B cell (primary cell): ENCODE data around the gene PHLDB1. TPM values are rescaled to one million over a fixed set of nuclear protein-coding genes. Genes with fewer than 3 reads are reported as not detected.

Experiments
- ATAC-seq: fragments of 200-7000 bp; cut with Tn5 transposase; one replicate; pipeline ENCODE4 v1.10.0; 2021; ENCODE audit warnings: low read depth, mild to moderate bottlenecking, moderate number of reproducible peaks, moderate library complexity
- CTCF ChIA-PET: fragments of 350-600 bp; sonication (Branson Sonifier 250); formaldehyde crosslinking; loops from one replicate; lab custom pipeline; 2021; ENCODE audit warnings: antibody characterized with exemption, inconsistent platforms; lab: Charles Lee
- POLR2A ChIA-PET: fragments of 350-600 bp; sonication (Branson Sonifier 250); formaldehyde crosslinking; loops from one replicate; lab custom pipeline; 2021; ENCODE audit warnings: antibody characterized with exemption; lab: Charles Lee
- DNase-seq: peaks from one replicate; pipeline ENCODE4 v3.0.0; 2013
- H2AFZ ChIP-seq: 2 replicates; pipeline ENCODE4 v1.6.1; 2012; ENCODE audit warnings: mild to moderate bottlenecking, low read depth, low read length; ENCODE audit not compliant: insufficient read depth, poor library complexity, severe bottlenecking
- H3K27ac ChIP-seq, 2 donors: 1 replicate in 1 of 2; 2 replicates in 1 of 2; pipeline ENCODE4 v1.5.1; 2012 to 2013; ENCODE audit warnings: low read length in 2 of 2, mild to moderate bottlenecking in 2 of 2, moderate library complexity in 1 of 2
- H3K27me3 ChIP-seq, 4 experiments: fragments of 200-600 bp in 1 of 4; sonication (generic) in 1 of 4; replicated peaks in 1 of 4; 1 replicate in 2 of 4; 2 replicates in 2 of 4; pipeline versions ENCODE4 v1.6.1 to v1.7.0; 2013 to 2016; ENCODE audit warnings: low read length in 3 of 4, mild to moderate bottlenecking in 2 of 4, mixed read lengths in 1 of 4, moderate library complexity in 1 of 4; ENCODE audit not compliant: insufficient read depth in 4 of 4, control insufficient read depth in 3 of 4; ENCODE audit errors: control extremely low read depth in 1 of 4
- H3K36me3 ChIP-seq, 2 experiments: replicated peaks in 1 of 2; 1 replicate in 1 of 2; 2 replicates in 1 of 2; pipeline versions ENCODE4 v1.6.1 to v1.7.1; 2013; ENCODE audit warnings: low read length in 1 of 2; ENCODE audit not compliant: insufficient read depth in 2 of 2, control insufficient read depth in 1 of 2; ENCODE audit errors: control extremely low read depth in 1 of 2, extremely low read depth in 1 of 2
- H3K4me1 ChIP-seq, 2 donors: fragments of 200-600 bp in 1 of 2; sonication (generic) in 1 of 2; 1 replicate in 1 of 2; 2 replicates in 1 of 2; pipeline versions ENCODE4 v1.5.1 to v1.6.1; 2013 to 2017; ENCODE audit warnings: low read length in 2 of 2; ENCODE audit not compliant: control insufficient read depth in 2 of 2, insufficient read depth in 2 of 2
- H3K4me2 ChIP-seq: replicated peaks from 2 replicates; pipeline ENCODE3; 2012; ENCODE audit warnings: mild to moderate bottlenecking, low read depth, low read length; ENCODE audit not compliant: poor library complexity, severe bottlenecking
- H3K4me3 ChIP-seq, 5 experiments: fragments of 200-600 bp in 1 of 5; sonication (generic) in 1 of 5; 1 replicate in 3 of 5; 2 replicates in 2 of 5; pipeline versions ENCODE4 v1.5.1 to v1.7.0; 2011 to 2016; ENCODE audit warnings: low read length in 4 of 5, mild to moderate bottlenecking in 4 of 5, low read depth in 2 of 5, control low read depth in 1 of 5, moderate library complexity in 1 of 5; ENCODE audit not compliant: insufficient read depth in 1 of 5; ENCODE audit errors: control extremely low read depth in 1 of 5, extremely low read depth in 1 of 5
- H3K79me2 ChIP-seq: fragments of 200-600 bp; sonication (generic); one replicate; pipeline ENCODE4 v1.6.0; 2016; ENCODE audit warnings: low read length; ENCODE audit not compliant: control insufficient read depth, insufficient read depth
- H3K9ac ChIP-seq: fragments of 200-600 bp; sonication (generic); 2 replicates; pipeline ENCODE4 v1.6.1; 2017; ENCODE audit warnings: mild to moderate bottlenecking, low read length, moderate library complexity
- H3K9me3 ChIP-seq, 3 donors: one replicate each; pipeline versions ENCODE4 v1.6.1 to v1.7.1; 2013; ENCODE audit warnings: low read length in 2 of 3; ENCODE audit not compliant: control insufficient read depth in 2 of 3, insufficient read depth in 1 of 3; ENCODE audit errors: control extremely low read depth in 1 of 3
- H4K20me1 ChIP-seq: 2 replicates; pipeline ENCODE4 v1.6.0; 2012; ENCODE audit warnings: mild to moderate bottlenecking, low read length; ENCODE audit not compliant: insufficient read depth, control insufficient read depth, poor library complexity, severe bottlenecking
- H3K27ac Mint-ChIP-seq: one replicate; pipeline ENCODE4 v1.8.0; 2021; ENCODE audit warnings: mixed read lengths
- H3K27me3 Mint-ChIP-seq: one replicate; pipeline ENCODE4 v1.8.0; 2021; ENCODE audit warnings: mixed read lengths
- H3K4me1 Mint-ChIP-seq: one replicate; pipeline ENCODE4 v1.8.0; 2021; ENCODE audit warnings: mixed read lengths
- H3K4me3 Mint-ChIP-seq: one replicate; pipeline ENCODE4 v1.8.0; 2021; ENCODE audit warnings: mixed read lengths
- H3K9me3 Mint-ChIP-seq: one replicate; pipeline ENCODE4 v1.8.0; 2022; ENCODE audit warnings: mixed read lengths; ENCODE audit not compliant: insufficient read depth
- EZH2 ChIP-seq: IDR thresholded peaks from 2 replicates; pipeline ENCODE4 v1.6.1; 2012; ENCODE audit warnings: borderline replicate concordance, low read depth, mild to moderate bottlenecking, moderate library complexity, low read length; ENCODE audit not compliant: insufficient read depth, poor library complexity, severe bottlenecking
- WGBS: methylation state at CpG from one replicate; pipeline ENCODE4 v1.1.5; 2013; ENCODE audit warnings: missing lambda C conversion rate; ENCODE audit not compliant: insufficient coverage; 5-methylcytosine and 5-hydroxymethylcytosine counted together
- intact Hi-C: fragments of 100-400 bp; cut with micrococcal nuclease; formaldehyde crosslinking; loops from one replicate; pipeline ENCODE4 v1.10.0; 2022
- polyA plus RNA-seq: library from polyadenylated mRNA; depleted of rRNA; stranded (reverse); fragments of >200 nt; gene quantifications from 2 replicates; pipeline ENCODE4 v1.2.3, GENCODE V29; 2012
- total RNA-seq, 2 donors: library from RNA; stranded (reverse); fragments of 120-200 nt in 1 of 2; gene quantifications; 1 replicate in 1 of 2; 2 replicates in 1 of 2; pipeline versions ENCODE4 v1.2.3 to v1.2.4, GENCODE V29; 2013 to 2022
- TF ChIP-seq, protein P1 (sequence below): fragments of 200-600 bp; IDR thresholded peaks from one replicate; pipeline ENCODE4 v1.8.0; 2022; ENCODE audit warnings: antibody characterized with exemption, mild to moderate bottlenecking

Gene PHLDB1
- total and polyA plus RNA-seq, 2 donors (not counting 1 experiment from before 2014, with no cell fraction given): 0.46 to 2.4 TPM

DNA sequence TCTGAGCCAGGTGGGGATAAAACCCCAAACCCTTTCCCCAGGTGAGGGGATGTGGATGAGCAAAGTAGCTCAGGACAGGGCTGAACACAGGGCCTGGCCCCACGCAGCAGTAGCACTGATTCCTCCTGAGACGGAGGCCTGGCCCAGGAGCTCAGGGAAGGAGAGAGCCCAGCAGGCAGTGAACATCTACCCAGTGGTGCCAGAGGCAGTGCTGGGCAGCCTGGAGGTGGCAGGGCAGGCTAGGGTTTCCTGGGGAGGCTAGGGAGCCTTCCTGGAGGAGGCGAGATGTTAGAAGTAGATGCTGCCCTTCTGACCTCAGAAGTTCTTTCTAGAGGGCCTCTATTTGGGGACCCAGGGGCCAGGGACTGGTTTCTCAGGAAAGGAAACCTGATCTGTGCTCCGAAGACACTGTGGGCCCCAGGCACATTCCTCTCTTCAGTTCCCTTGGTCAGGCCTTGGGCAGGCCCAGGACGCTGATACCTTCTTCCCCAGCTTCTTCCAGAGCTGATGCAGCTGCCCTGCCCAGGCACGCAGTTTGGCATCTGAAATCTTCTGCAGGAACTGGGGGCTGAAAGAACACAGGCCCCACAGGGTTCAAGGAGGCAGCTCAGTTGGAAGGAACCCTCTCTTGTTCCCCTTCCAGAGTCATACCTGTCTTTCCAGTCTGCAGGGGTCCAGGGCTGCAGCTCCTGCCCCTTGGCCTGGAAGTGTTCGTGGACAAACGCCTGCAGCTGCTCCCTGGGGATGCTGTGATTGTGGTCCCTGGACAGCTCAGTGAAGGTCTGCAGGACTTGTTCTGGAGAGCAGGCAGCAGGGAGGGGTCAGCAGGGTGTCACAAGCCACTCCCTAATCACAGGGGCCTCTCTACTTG is 55.2 kb downstream of the PHLDB1 start:
- H3K27me3 Mint-ChIP-seq: peaks cover 10% of the 10 kb centered on the region
- ChIA-PET POLR2A (no interaction called here), CTCF (no interaction called here)
- Histone ChIP-seq H3K79me2 (no peaks in the 10 kb centered on the region), H3K36me3 (no peaks in the 10 kb centered on the region), H3K4me2 (no peak overlapping the region), H2AFZ (no peak overlapping the region), H3K27me3 (peaks cover 0 to 14% (median 0%) of the 10 kb centered on the region in 4 experiments), H3K9me3 (peaks cover 0 to 4% (median 0%) of the 10 kb centered on the region in 3 donors), H3K27ac (no peak overlapping the region), H3K4me1 (peaks cover 4 to 10% of the 10 kb centered on the region in 2 donors), H4K20me1 (no peaks in the 10 kb centered on the region), H3K9ac (no peak overlapping the region), H3K4me3 (no peak overlapping the region)
- no peak for ATAC-seq
- DNase-seq: no peak
- H3K27ac Mint-ChIP-seq: no peak overlapping the region
- TF ChIP-seq, protein P1, sequence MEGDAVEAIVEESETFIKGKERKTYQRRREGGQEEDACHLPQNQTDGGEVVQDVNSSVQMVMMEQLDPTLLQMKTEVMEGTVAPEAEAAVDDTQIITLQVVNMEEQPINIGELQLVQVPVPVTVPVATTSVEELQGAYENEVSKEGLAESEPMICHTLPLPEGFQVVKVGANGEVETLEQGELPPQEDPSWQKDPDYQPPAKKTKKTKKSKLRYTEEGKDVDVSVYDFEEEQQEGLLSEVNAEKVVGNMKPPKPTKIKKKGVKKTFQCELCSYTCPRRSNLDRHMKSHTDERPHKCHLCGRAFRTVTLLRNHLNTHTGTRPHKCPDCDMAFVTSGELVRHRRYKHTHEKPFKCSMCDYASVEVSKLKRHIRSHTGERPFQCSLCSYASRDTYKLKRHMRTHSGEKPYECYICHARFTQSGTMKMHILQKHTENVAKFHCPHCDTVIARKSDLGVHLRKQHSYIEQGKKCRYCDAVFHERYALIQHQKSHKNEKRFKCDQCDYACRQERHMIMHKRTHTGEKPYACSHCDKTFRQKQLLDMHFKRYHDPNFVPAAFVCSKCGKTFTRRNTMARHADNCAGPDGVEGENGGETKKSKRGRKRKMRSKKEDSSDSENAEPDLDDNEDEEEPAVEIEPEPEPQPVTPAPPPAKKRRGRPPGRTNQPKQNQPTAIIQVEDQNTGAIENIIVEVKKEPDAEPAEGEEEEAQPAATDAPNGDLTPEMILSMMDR: no peak
- no peak for TF ChIP-seq EZH2
- no peak overlapping the region for H3K4me3 Mint-ChIP-seq
- peaks cover 4% of the 10 kb centered on the region for H3K4me1 Mint-ChIP-seq
- 93% methylated on average over 8 of the region's 8 CpGs for WGBS
- intact Hi-C loops: no loop called here
- no peaks in the 10 kb centered on the region for H3K9me3 Mint-ChIP-seq

DNA sequence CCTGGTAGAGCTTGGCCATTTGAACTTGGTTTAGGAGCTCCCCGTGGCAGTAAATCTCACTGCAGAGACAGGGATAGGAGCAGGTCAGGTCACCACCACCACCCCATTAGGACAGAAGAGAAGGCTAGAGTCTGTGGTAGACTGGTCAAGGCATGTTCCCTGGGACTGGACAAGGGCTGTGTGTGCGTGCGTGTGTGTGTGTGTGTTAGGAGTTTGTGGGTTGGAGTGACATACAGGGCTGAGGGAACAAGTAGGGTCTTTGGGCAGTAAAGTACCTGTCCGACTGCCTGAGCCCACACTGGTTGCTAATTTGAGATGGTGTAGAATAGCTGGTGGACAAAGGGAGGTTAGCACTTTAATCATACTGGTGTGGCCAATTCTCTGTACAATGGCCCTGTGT is 56.0 kb downstream of the PHLDB1 start:
- no peak for TF ChIP-seq EZH2
- TF ChIP-seq, protein P1: no peak
- WGBS: 100% methylated on average over 4 of the region's 4 CpGs
- ATAC-seq: no peak
- CTCF ChIA-PET: no interaction called here
- POLR2A ChIA-PET: no interaction called here
- Histone ChIP-seq H2AFZ (no peak overlapping the region), H3K27me3 (peaks cover 0 to 14% (median 0%) of the 10 kb centered on the region in 4 experiments), H3K79me2 (no peaks in the 10 kb centered on the region), H3K4me1 (peaks cover 4 to 10% of the 10 kb centered on the region in 2 donors), H3K4me3 (no peak overlapping the region), H3K9me3 (peaks cover 0 to 4% (median 0%) of the 10 kb centered on the region in 3 donors), H3K9ac (no peak overlapping the region), H3K36me3 (no peaks in the 10 kb centered on the region), H4K20me1 (no peaks in the 10 kb centered on the region), H3K27ac (no peak overlapping the region), H3K4me2 (no peak overlapping the region)
- Mint-ChIP-seq H3K9me3 (no peaks in the 10 kb centered on the region), H3K27ac (no peak overlapping the region), H3K4me1 (peaks cover 4% of the 10 kb centered on the region), H3K27me3 (peaks cover 10% of the 10 kb centered on the region), H3K4me3 (no peak overlapping the region)
- DNase-seq: no peak
- intact Hi-C loops: no loop called here
